Stimulated activated naive CD4-positive, alpha-beta T cell (primary cell): ENCODE measurements around the gene UMAD1.

ENCODE experiments used
- DNase-seq, 6 experiments: peaks; one replicate each; lab custom pipeline; 2025; lab: John Stamatoyannopoulos, UW

UMAD1 gene

DNA sequence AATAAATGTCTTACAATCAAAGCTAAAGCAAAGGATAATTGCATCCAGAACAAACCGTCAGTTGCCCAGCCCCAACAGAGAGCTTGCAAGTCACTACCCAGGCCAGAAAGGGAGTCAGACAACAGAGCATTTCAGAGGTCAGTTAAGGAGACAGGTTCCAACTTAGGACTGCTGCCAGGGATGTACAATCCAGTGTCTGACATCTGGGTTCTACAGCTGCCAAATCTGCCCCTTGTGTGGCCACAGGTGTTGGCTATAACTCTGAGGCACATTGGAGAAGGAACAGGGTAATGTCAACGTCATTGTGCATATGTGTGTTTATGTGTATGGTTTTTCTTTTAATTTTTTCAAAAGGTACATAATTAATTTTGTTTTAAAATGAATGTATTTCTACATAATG, 242.8 kb downstream of the UMAD1 start:
- DNase-seq, result no peak

DNA sequence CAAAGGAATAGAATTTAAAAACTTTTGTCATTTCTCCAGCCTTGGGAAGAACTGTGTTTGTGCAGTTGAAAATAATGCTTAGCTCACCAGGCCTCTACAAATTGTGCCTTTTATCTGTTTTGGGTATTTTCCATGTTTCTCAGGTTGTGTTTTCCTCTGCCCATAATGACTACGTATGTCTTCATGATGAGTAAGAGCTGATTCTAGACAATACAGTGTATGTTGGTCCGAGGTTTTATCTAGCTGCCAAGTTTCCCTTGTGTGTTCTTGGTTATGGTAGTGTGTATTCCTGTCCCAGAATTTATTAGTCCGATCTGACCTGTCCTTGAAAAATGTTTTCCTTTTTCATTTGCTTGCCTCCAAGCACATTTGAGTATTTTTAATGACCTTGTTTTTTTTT, 244.3 kb downstream of the UMAD1 start:
- DNase-seq, result no peak

DNA sequence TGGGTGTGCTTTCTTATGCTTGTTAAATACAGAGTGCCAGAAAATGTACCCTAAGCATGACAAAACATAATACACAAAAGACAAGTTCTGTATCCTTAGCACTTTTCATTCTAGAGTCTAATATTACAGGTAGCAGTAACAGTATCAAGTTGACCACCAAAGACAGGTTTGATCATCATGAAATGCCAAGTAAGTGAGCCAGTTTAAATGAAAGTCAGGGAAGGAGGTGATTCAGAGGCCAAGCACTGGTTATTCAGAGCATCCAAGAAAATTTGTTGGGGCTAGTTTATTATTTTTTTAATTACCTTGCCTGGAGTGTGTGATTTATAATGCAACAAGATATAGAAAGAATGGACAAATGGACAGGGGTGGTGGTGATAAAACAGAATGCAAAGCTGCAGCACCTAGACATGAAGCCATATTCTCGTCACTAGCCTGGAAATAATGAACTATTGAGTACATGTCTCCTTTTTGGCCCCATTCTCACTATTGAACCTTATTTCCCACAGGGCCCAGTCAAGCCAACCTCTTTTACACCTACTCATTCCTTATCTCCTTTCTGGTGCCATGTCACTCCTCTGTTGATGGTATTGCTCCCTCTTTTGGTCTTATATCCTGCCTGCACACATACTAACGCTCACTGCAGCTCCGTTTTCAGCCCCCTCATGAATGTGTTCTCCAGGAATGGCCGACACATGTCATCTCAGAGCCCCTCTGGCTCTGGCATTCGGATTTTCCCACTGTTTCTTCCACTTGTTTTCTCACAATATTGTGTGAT, 249.4 kb downstream of the UMAD1 start:
- DNase-seq, result no peak

GRCh38 chr7:7895004-7895650, 254.6 kb downstream of the UMAD1 start:
- DNase-seq, result no peak

DNA sequence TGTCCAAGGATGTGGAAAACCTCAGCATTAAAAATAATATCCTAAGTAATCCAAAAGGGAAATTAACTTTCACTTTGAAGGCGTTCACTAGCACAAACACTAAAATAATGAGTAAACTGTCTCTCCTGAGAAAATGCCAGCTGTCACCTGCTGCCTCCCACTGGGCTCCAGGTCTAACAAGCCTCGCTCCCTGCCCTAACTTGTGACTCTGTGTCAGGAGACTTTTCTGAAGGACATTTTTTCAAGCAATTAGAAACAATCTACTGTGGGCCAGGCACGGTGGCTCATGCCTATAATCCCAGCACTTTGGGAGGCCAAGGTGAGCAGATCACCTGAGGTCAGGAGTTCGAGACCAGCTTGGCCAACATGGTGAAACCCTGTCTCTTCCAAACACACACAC, 255.2 kb downstream of the UMAD1 start:
- no peak for DNase-seq

DNA sequence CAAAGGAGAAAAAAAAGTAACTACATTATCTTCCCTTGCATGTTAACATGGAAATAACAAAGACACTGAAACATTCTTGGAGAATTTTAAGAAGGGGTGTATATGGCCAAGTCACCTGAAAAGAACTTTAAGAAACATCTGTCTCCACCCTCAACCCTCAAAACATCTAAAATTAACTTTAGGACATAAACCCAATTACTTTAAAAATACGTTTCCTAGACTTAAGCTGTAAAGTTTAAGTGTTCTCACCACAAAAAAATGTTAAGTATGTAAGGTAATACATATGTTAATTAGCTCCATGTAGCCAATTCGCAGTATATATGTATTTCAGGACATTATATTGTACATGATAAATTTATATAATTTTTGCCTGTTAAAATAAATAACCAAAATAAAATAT, 257.0 kb downstream of the UMAD1 start:
- DNase-seq, result no peak

- DNase-seq, result no peak
These were observed 257.5 kb downstream of the UMAD1 start for GRCh38 chr7:7897949-7898515.

- DNase-seq, result no peak
These were observed 262.3 kb downstream of the UMAD1 start for GRCh38 chr7:7902845-7903244.

- no peak for DNase-seq
These were observed 266.8 kb downstream of the UMAD1 start for GRCh38 chr7:7907306-7907705.

- DNase-seq, result no peak
These were observed 268.1 kb downstream of the UMAD1 start for GRCh38 chr7:7908622-7909145.

GRCh38 chr7:7909376-7909775, 268.8 kb downstream of the UMAD1 start:
- no peak for DNase-seq

DNA sequence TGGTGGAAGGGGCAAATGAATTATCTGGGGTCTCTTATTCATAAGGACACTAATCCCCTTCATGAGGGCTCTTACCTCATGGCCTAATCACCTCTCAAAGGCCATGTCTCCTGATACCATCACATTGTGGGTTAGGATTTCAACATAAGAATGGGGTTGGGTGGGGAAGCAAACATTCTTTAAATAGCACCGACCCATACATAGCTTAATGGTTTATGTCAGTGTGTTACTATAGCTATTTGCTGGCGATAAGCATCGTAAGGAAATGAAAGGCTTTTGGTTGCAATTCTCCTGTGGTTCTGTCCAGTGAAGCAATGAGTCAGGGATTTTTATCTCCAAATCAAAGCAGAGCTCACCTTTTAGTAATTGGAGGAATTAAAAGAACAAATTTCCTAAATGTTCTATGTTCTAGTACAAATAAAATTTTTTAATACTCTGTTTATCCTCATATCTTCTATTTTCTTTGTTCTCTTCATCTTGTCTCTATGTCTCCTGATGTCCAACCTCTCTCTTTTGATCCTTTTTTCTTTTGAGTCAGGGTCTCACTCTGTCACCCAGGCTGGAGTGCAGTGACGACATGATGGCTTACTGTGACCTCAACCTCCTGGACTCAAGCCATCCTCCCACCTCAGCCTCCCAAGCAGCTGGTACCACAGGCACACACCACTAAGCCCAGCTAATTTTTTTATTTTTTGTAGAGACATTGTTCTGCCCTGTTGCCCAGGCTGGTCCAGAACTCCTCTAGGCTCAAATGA, 271.0 kb downstream of the UMAD1 start:
- DNase-seq, result no peak

DNA sequence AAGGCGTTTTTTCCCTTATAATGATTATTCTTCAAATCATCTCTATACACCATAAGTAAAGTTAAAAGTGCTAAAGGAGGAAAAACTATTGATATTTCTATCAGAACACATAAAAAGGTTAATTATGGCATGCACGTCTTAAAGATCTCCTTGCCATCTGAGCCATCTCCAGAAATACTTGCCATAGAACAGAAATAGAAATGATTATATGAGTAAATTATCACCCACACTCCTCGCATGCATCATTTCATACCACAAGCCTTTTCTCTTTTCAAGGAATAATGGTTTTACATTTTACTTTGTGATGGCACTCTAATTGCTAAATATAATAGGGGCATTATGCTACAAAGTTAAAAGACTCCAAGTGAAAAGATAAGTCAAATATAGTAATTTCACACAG, 272.4 kb downstream of the UMAD1 start:
- no peak for DNase-seq

- no peak for DNase-seq
These were observed 273.0 kb downstream of the UMAD1 start for GRCh38 chr7:7913504-7913903.

- no peak for DNase-seq
These were observed 274.0 kb downstream of the UMAD1 start for GRCh38 chr7:7914547-7914946.

- no peak for DNase-seq
These were observed 275.5 kb downstream of the UMAD1 start for GRCh38 chr7:7916064-7916463.

DNA sequence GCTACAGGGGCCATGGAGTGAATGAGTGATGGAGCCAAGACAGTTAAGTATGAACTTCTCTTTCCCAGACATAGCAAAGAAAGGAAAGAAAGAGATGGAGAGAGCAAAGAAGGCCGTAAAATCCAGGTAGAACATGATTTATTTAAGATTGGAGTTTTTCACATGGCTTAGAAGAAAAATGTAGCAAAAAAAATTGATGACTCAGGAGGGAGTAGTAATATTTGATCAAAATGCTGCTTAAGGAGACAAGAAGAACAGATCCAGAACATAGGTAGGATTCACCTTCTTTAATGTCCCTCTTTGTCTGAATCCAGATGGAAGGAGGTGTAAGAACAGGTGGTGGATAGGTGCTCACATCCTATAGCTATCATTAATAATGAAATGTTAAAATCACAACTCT, 277.0 kb downstream of the UMAD1 start:
- no peak for DNase-seq

- no peak for DNase-seq
These were observed 278.3 kb downstream of the UMAD1 start for GRCh38 chr7:7918736-7919448.

GRCh38 chr7:7919449-7919945, 278.9 kb downstream of the UMAD1 start:
- no peak for DNase-seq

GRCh38 chr7:7920056-7920455, 279.5 kb downstream of the UMAD1 start:
- DNase-seq, result no peak

- DNase-seq, result peak in 1 of 6 experiments; percentile 12
These were observed 279.9 kb downstream of the UMAD1 start for GRCh38 chr7:7920481-7920880.

- DNase-seq, result no peak
These were observed 281.3 kb downstream of the UMAD1 start for GRCh38 chr7:7921830-7922229.
